C4-2B (cell line): Measurements from ENCODE around the gene INPP4A.

ENCODE experiments used
- CTCF ChIP-seq: fragments of 450-650 bp; conservative IDR thresholded peaks from 2 replicates; pipeline ENCODE4 v1.5.1; 2017; ENCODE audit warnings: mild to moderate bottlenecking
- ZFX ChIP-seq: fragments of 450-650 bp; IDR thresholded peaks from 2 replicates; pipeline ENCODE4 v1.6.1; 2017

GRCh38 chr2:98565941-98566340 is 121.3 kb downstream of the INPP4A start:
- TF ChIP-seq CTCF (no peak), ZFX (no peak)
